Tibial nerve (tissue), 4 donors: ENCODE measurements around the gene RIMS3. TPM values are rescaled to one million over a fixed set of nuclear protein-coding genes. Genes with fewer than 3 reads are reported as not detected.

ENCODE experiments used
- DNase-seq, 2 donors: peaks; one replicate each; pipeline ENCODE4 v3.0.0-alpha.2; 2019; ENCODE audit warnings: low spot score in 2 of 2
- H3K27ac ChIP-seq, 4 donors: fragments of 200-600 bp; sonication (generic) in 3 of 4; one replicate each; pipeline ENCODE4 v1.5.1; 2017 to 2019; ENCODE audit warnings: mild to moderate bottlenecking in 1 of 4
- H3K27me3 ChIP-seq, 2 donors: fragments of 200-600 bp; sonication (generic) in 1 of 2; one replicate each; pipeline versions ENCODE4 v1.5.1 to v1.6.0; 2017 to 2019
- H3K36me3 ChIP-seq, 3 donors: fragments of 200-600 bp; sonication (generic); one replicate each; pipeline ENCODE4 v1.5.1; 2018 to 2019
- H3K4me1 ChIP-seq, 4 donors: fragments of 200-600 bp; sonication (generic) in 3 of 4; one replicate each; pipeline ENCODE4 v1.5.1; 2017 to 2019
- H3K4me3 ChIP-seq, 4 donors: fragments of 200-600 bp; sonication (generic) in 3 of 4; one replicate each; pipeline ENCODE4 v1.5.1; 2017 to 2019; ENCODE audit warnings: mild to moderate bottlenecking in 1 of 4, moderate library complexity in 1 of 4
- H3K9me3 ChIP-seq, 4 donors: fragments of 200-600 bp; sonication (generic) in 3 of 4; one replicate each; pipeline ENCODE4 v1.5.1; 2017 to 2019
- CTCF ChIP-seq, 5 experiments: fragments of 200-600 bp in 3 of 5; fragments of 450-650 bp in 2 of 5; sonication (generic) in 3 of 5; IDR thresholded peaks; one replicate each; pipeline ENCODE4 v1.5.1; 2016 to 2019; ENCODE audit warnings: antibody characterized with exemption in 5 of 5, mild to moderate bottlenecking in 3 of 5, moderate library complexity in 2 of 5
- EP300 ChIP-seq, 2 donors: sonication (generic); formaldehyde crosslinking; IDR thresholded peaks; one replicate each; pipeline ENCODE4 v1.6.1; 2017; ENCODE audit warnings: antibody characterized with exemption in 2 of 2, mild to moderate bottlenecking in 1 of 2
- POLR2A ChIP-seq, 2 donors: fragments of 450-650 bp; IDR thresholded peaks; one replicate each; pipeline ENCODE4 v1.6.1; 2017; ENCODE audit warnings: antibody characterized with exemption in 2 of 2, mild to moderate bottlenecking in 2 of 2, moderate library complexity in 2 of 2
- WGBS, 2 donors: methylation state at CpG; one replicate each; pipeline ENCODE4 v1.1.5; 2018; 5-methylcytosine and 5-hydroxymethylcytosine counted together
- total RNA-seq, 4 donors: library from RNA; depleted of rRNA; stranded (reverse); fragments of >200 nt; gene quantifications; one replicate each; pipeline ENCODE4 v1.1.0, GENCODE V29; 2016

RIMS3 gene
- total RNA-seq, 4 donors from 2014 or later: 2.1 to 6.9 (median 4.0) TPM

GRCh38 chr1:40649592-40649930 is 15.9 kb downstream of the RIMS3 start:
- Histone ChIP-seq H3K4me1 (no peaks in the 10 kb centered on the region), H3K27me3 (peaks cover 0 to 14% of the 10 kb centered on the region in 2 donors), H3K4me3 (no peak overlapping the region), H3K36me3 (no peaks in the 10 kb centered on the region), H3K9me3 (no peaks in the 10 kb centered on the region), H3K27ac (no peak overlapping the region)
- no peak for DNase-seq
- no peak for TF ChIP-seq CTCF (IDR thresholded peaks at IDR 0.05)
- no peak for TF ChIP-seq POLR2A (IDR thresholded peaks at IDR 0.05)
- no peak for TF ChIP-seq EP300 (IDR thresholded peaks at IDR 0.05)
- WGBS, 2 donors: 75 to 84% methylated on average over 2 to 5 of the region's 5 CpGs

GRCh38 chr1:40648928-40649591 is 16.4 kb downstream of the RIMS3 start:
- Histone ChIP-seq H3K27ac (no peak overlapping the region), H3K36me3 (no peaks in the 10 kb centered on the region), H3K4me1 (no peaks in the 10 kb centered on the region), H3K4me3 (no peak overlapping the region), H3K9me3 (no peaks in the 10 kb centered on the region), H3K27me3 (peaks cover 0 to 9% of the 10 kb centered on the region in 2 donors)
- 74 to 75% methylated on average over 15 of the region's 15 CpGs for WGBS, 2 donors
- TF ChIP-seq POLR2A (IDR thresholded peaks at IDR 0.05): no peak
- no peak for DNase-seq

GRCh38 chr1:40648200-40648599 is 17.3 kb downstream of the RIMS3 start:
- H3K27me3 ChIP-seq: peaks cover 0 to 1% of the 10 kb centered on the region in 2 donors
- H3K4me3 ChIP-seq: no peak overlapping the region
- no peaks in the 10 kb centered on the region for H3K36me3 ChIP-seq
- no peak for TF ChIP-seq POLR2A (IDR thresholded peaks at IDR 0.05)
- no peak for TF ChIP-seq CTCF (IDR thresholded peaks at IDR 0.05)
- TF ChIP-seq EP300 (IDR thresholded peaks at IDR 0.05): no peak
- 73 to 77% methylated on average over 3 of the region's 3 CpGs for WGBS, 2 donors
- H3K9me3 ChIP-seq: no peaks in the 10 kb centered on the region
- no peaks in the 10 kb centered on the region for H3K4me1 ChIP-seq
- no peak overlapping the region for H3K27ac ChIP-seq
- DNase-seq: no peak

GRCh38 chr1:40646315-40646714 is 19.2 kb downstream of the RIMS3 start:
- TF ChIP-seq POLR2A (IDR thresholded peaks at IDR 0.05): no peak
- no peak for TF ChIP-seq EP300 (IDR thresholded peaks at IDR 0.05)
- no peak for TF ChIP-seq CTCF (IDR thresholded peaks at IDR 0.05)
- Histone ChIP-seq H3K27ac (no peak overlapping the region), H3K4me1 (no peaks in the 10 kb centered on the region), H3K9me3 (no peaks in the 10 kb centered on the region), H3K36me3 (no peaks in the 10 kb centered on the region), H3K4me3 (no peak overlapping the region), H3K27me3 (no peaks in the 10 kb centered on the region)
- no peak for DNase-seq
- 63 to 66% methylated on average over 5 of the region's 5 CpGs for WGBS, 2 donors

- Histone ChIP-seq H3K4me1 (no peaks in the 10 kb centered on the region), H3K9me3 (no peaks in the 10 kb centered on the region), H3K4me3 (no peak overlapping the region), H3K36me3 (no peaks in the 10 kb centered on the region), H3K27me3 (no peaks in the 10 kb centered on the region), H3K27ac (no peak overlapping the region)
- TF ChIP-seq POLR2A (IDR thresholded peaks at IDR 0.05): no peak
- no peak for TF ChIP-seq EP300 (IDR thresholded peaks at IDR 0.05)
- no peak for TF ChIP-seq CTCF (IDR thresholded peaks at IDR 0.05)
- DNase-seq: no peak
- WGBS, 2 donors: 82 to 89% methylated on average over 5 of the region's 5 CpGs
These were observed 20.3 kb downstream of the RIMS3 start for GRCh38 chr1:40645118-40645680.
